ENCODE measurements around the gene KIAA0319L. TPM values are rescaled to one million over a fixed set of nuclear protein-coding genes. Genes with fewer than 3 reads are reported as not detected.

Gene KIAA0319L
- total RNA-seq, 1 experiment from 2014 or later = 68.5 TPM

GRCh38 chr1:35544976-35545375 is 12.2 kb downstream of the KIAA0319L start:
- Histone ChIP-seq H3K27me3 (ENCODE audit: control insufficient read depth, insufficient read depth, low read length) (no peaks in the 10 kb centered on the region), H3K36me3 (replicated peaks; ENCODE audit: control insufficient read depth, insufficient read depth, low read length) (peaks cover 2% of the 10 kb centered on the region; the same call in 1 of the 2 replicates)
- peak; percentile 56 for DNase-seq

GRCh38 chr1:35539824-35540261 is 17.4 kb downstream of the KIAA0319L start:
- Histone ChIP-seq H3K36me3 (replicated peaks; ENCODE audit: control insufficient read depth, insufficient read depth, low read length) (peaks cover 2% of the 10 kb centered on the region; the same call in 1 of the 2 replicates), H3K27me3 (ENCODE audit: control insufficient read depth, insufficient read depth, low read length) (no peaks in the 10 kb centered on the region), H3K4me3 (ENCODE audit: insufficient read depth, low read depth, low read length) (no peak overlapping the region)
- DNase-seq = no peak

More at GRCh38 chr1:35544976-35545375, 12.2 kb downstream of the KIAA0319L start:
- no peak overlapping the region for H3K4me3 ChIP-seq (ENCODE audit: insufficient read depth, low read depth, low read length)

- Histone ChIP-seq H3K36me3 (replicated peaks; ENCODE audit: control insufficient read depth, insufficient read depth, low read length) (peaks cover 2% of the 10 kb centered on the region; the same call in 1 of the 2 replicates), H3K27me3 (ENCODE audit: control insufficient read depth, insufficient read depth, low read length) (no peaks in the 10 kb centered on the region), H3K4me3 (ENCODE audit: insufficient read depth, low read depth, low read length) (no peak overlapping the region)
- DNase-seq = no peak
Observed at GRCh38 chr1:35539073-35539823, 18.0 kb downstream of the KIAA0319L start.

GRCh38 chr1:35537806-35538205 is 19.4 kb downstream of the KIAA0319L start:
- DNase-seq = no peak
- Histone ChIP-seq H3K27me3 (ENCODE audit: control insufficient read depth, insufficient read depth, low read length) (no peaks in the 10 kb centered on the region), H3K4me3 (ENCODE audit: insufficient read depth, low read depth, low read length) (no peak overlapping the region), H3K36me3 (replicated peaks; ENCODE audit: control insufficient read depth, insufficient read depth, low read length) (peaks cover 2% of the 10 kb centered on the region; the same call in 1 of the 2 replicates)

- no peak for DNase-seq
- Histone ChIP-seq H3K27me3 (ENCODE audit: control insufficient read depth, insufficient read depth, low read length) (no peaks in the 10 kb centered on the region), H3K36me3 (replicated peaks; ENCODE audit: control insufficient read depth, insufficient read depth, low read length) (no peaks in the 10 kb centered on the region; the same call in 1 of the 2 replicates), H3K4me3 (ENCODE audit: insufficient read depth, low read depth, low read length) (no peak overlapping the region)
Observed at GRCh38 chr1:35536556-35537162, 20.5 kb downstream of the KIAA0319L start.

GRCh38 chr1:35535243-35535642 is 22.0 kb downstream of the KIAA0319L start:
- Histone ChIP-seq H3K36me3 (replicated peaks; ENCODE audit: control insufficient read depth, insufficient read depth, low read length) (peaks cover 4% of the 10 kb centered on the region), H3K4me3 (ENCODE audit: insufficient read depth, low read depth, low read length) (no peak overlapping the region), H3K27me3 (ENCODE audit: control insufficient read depth, insufficient read depth, low read length) (no peaks in the 10 kb centered on the region)
- DNase-seq = no peak

GRCh38 chr1:35533586-35533985 is 23.6 kb downstream of the KIAA0319L start:
- Histone ChIP-seq H3K4me3 (ENCODE audit: insufficient read depth, low read depth, low read length) (no peak overlapping the region), H3K36me3 (replicated peaks; ENCODE audit: control insufficient read depth, insufficient read depth, low read length) (peaks cover 4% of the 10 kb centered on the region), H3K27me3 (ENCODE audit: control insufficient read depth, insufficient read depth, low read length) (no peaks in the 10 kb centered on the region)
- no peak for DNase-seq

- peaks cover 4% of the 10 kb centered on the region for H3K36me3 ChIP-seq (replicated peaks; ENCODE audit: control insufficient read depth, insufficient read depth, low read length)
- DNase-seq = no peak
- no peak overlapping the region for H3K4me3 ChIP-seq (ENCODE audit: insufficient read depth, low read depth, low read length)
- no peaks in the 10 kb centered on the region for H3K27me3 ChIP-seq (ENCODE audit: control insufficient read depth, insufficient read depth, low read length)
Observed at GRCh38 chr1:35532497-35533223, 24.5 kb downstream of the KIAA0319L start.

GRCh38 chr1:35531368-35531767 is 25.8 kb downstream of the KIAA0319L start:
- Histone ChIP-seq H3K27me3 (ENCODE audit: control insufficient read depth, insufficient read depth, low read length) (no peaks in the 10 kb centered on the region), H3K4me3 (ENCODE audit: insufficient read depth, low read depth, low read length) (no peak overlapping the region), H3K36me3 (replicated peaks; ENCODE audit: control insufficient read depth, insufficient read depth, low read length) (peaks cover 4% of the 10 kb centered on the region)
- DNase-seq = no peak

- Histone ChIP-seq H3K4me3 (ENCODE audit: insufficient read depth, low read depth, low read length) (no peak overlapping the region), H3K27me3 (ENCODE audit: control insufficient read depth, insufficient read depth, low read length) (no peaks in the 10 kb centered on the region)
Observed at GRCh38 chr1:35530946-35531345, 26.3 kb downstream of the KIAA0319L start.

GRCh38 chr1:35530168-35530567 is 27.0 kb downstream of the KIAA0319L start:
- H3K4me3 ChIP-seq (ENCODE audit: insufficient read depth, low read depth, low read length) = no peak overlapping the region
- no peaks in the 10 kb centered on the region for H3K27me3 ChIP-seq (ENCODE audit: control insufficient read depth, insufficient read depth, low read length)
- peaks cover 4% of the 10 kb centered on the region for H3K36me3 ChIP-seq (replicated peaks; ENCODE audit: control insufficient read depth, insufficient read depth, low read length)
- no peak for DNase-seq

More at GRCh38 chr1:35530946-35531345, 26.3 kb downstream of the KIAA0319L start:
- peaks cover 4% of the 10 kb centered on the region for H3K36me3 ChIP-seq (replicated peaks; ENCODE audit: control insufficient read depth, insufficient read depth, low read length)
- DNase-seq = no peak

- H3K27me3 ChIP-seq (ENCODE audit: control insufficient read depth, insufficient read depth, low read length) = no peaks in the 10 kb centered on the region
Observed at GRCh38 chr1:35524106-35524505, 33.1 kb downstream of the KIAA0319L start.

GRCh38 chr1:35519432-35519831 is 37.8 kb downstream of the KIAA0319L start:
- no peaks in the 10 kb centered on the region for H3K27me3 ChIP-seq (ENCODE audit: control insufficient read depth, insufficient read depth, low read length)
- DNase-seq = no peak

More at GRCh38 chr1:35524106-35524505, 33.1 kb downstream of the KIAA0319L start:
- Histone ChIP-seq H3K36me3 (replicated peaks; ENCODE audit: control insufficient read depth, insufficient read depth, low read length) (no peaks in the 10 kb centered on the region), H3K4me3 (ENCODE audit: insufficient read depth, low read depth, low read length) (no peak overlapping the region)
- DNase-seq = no peak

GRCh38 chr1:35518183-35518582 is 39.0 kb downstream of the KIAA0319L start:
- no peak for DNase-seq
- no peak overlapping the region for H3K4me3 ChIP-seq (ENCODE audit: insufficient read depth, low read depth, low read length)
- H3K27me3 ChIP-seq (ENCODE audit: control insufficient read depth, insufficient read depth, low read length) = no peaks in the 10 kb centered on the region
- H3K36me3 ChIP-seq (replicated peaks; ENCODE audit: control insufficient read depth, insufficient read depth, low read length) = no peaks in the 10 kb centered on the region

More at GRCh38 chr1:35519432-35519831, 37.8 kb downstream of the KIAA0319L start:
- no peak overlapping the region for H3K4me3 ChIP-seq (ENCODE audit: insufficient read depth, low read depth, low read length)
- H3K36me3 ChIP-seq (replicated peaks; ENCODE audit: control insufficient read depth, insufficient read depth, low read length) = no peaks in the 10 kb centered on the region
